ENCODE results near the gene PHF1.

GRCh38 chr6:33413241-33414120, 2.7 kb downstream of the PHF1 start:
- no peak for TF ChIP-seq CTCF (IDR thresholded peaks at IDR 0.05)
- no peak for TF ChIP-seq EP300 (IDR thresholded peaks at IDR 0.05)
- TF ChIP-seq POLR2AphosphoS5 (IDR thresholded peaks at IDR 0.05): no peak
- no peak for TF ChIP-seq POLR2A (IDR thresholded peaks at IDR 0.05; ENCODE audit: low read depth)

Measured in esophagus muscularis mucosa (tissue), 4 donors.